ENCODE measurements around the gene MARK4. TPM values are rescaled to one million over a fixed set of nuclear protein-coding genes. Genes with fewer than 3 reads are reported as not detected.

MARK4 gene
- total RNA-seq (2022; extraction: Qiagen RNA extraction; ENCODE audit: low read depth) = 5.4 to 9.7 TPM (median 7.3 TPM) in 5 replicates

DNA sequence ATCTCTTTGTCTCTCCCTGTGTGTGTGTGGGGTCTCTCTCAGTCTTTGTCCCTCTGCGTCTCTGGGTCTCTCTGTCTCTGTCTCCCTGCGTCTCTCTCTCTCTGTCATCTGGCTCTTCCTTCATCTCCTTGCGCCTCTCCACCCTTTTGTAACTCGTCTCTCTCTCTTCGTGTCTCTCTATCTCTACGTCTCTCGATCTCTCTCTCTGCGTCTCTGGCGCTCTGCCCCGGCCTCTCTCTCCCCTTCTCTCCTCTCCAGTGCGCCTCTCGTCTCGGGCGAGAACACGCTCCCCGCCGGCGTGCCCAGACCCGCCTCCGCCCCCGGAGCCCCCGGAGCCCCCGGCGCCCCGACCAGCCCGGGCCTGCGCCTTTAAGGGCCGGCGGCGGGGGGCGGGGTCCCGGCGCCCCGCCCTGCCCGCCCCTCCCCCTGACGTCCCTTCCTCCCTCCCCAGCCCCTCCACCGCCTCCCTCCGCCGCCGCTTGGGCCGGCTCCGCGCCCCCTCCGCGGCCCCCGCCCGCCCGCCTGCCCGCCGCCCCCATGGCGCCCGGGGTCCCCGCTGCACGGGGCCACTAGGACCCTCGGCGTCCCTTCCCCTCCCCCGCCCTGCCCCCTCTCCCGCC, at the start of gene MARK4:
TSS of gene MARK4 (plus strand) at position 440 of the 620 bp plus-strand sequence. CDS start 318 bp downstream, outside the sequence.

GRCh38 chr19:45245334-45245787, 5.7 kb upstream of the MARK4 start, which contains the start of gene EXOC3L2:
EXOC3L2 (minus strand) TSS chr19:45245407; CDS start chr19:45239045, 6,362 bp downstream.

GRCh38 chr19:45322744-45323281, 71.7 kb downstream of the MARK4 start, which contains the start of gene CKM:
CKM (minus strand) TSS chr19:45322875; CDS start chr19:45319713, 3,162 bp downstream.

GRCh38 chr19:45340232-45340898, 89.3 kb downstream of the MARK4 start, which contains the start of gene KLC3:
KLC3 (plus strand) TSS chr19:45340750; CDS start chr19:45345542, 4,792 bp downstream.

Other genes starting within 250 kb of the MARK4 start
- 41.9 to 59.2 TPM (median 49.1 TPM) in 5 replicates for gene RELB, start 249.8 kb upstream of the MARK4 start, total RNA-seq (2022; extraction: Qiagen RNA extraction; ENCODE audit: low read depth)
- 54.6 to 69.9 TPM (median 62.3 TPM) in 5 replicates for gene CLASRP, start 212.2 kb upstream of the MARK4 start, total RNA-seq (2022; extraction: Qiagen RNA extraction; ENCODE audit: low read depth)
- gene ZNF296, start 174.8 kb upstream of the MARK4 start, total RNA-seq (2022; extraction: Qiagen RNA extraction; ENCODE audit: low read depth) = 6.6 to 9.2 TPM (median 7.7 TPM) in 5 replicates
- gene GEMIN7, start 172.0 kb upstream of the MARK4 start, total RNA-seq (2022; extraction: Qiagen RNA extraction; ENCODE audit: low read depth) = 83.7 to 92.7 TPM (median 88.0 TPM) in 5 replicates
- 19.5 to 31.8 TPM (median 29.7 TPM) in 5 replicates for gene PPP1R37, start 158.1 kb upstream of the MARK4 start, total RNA-seq (2022; extraction: Qiagen RNA extraction; ENCODE audit: low read depth)
- gene NKPD1, start 90.3 kb upstream of the MARK4 start, total RNA-seq (2022; extraction: Qiagen RNA extraction; ENCODE audit: low read depth) = 0.04 to 0.09 TPM (median 0.05 TPM) in 5 replicates
- 34.8 to 41.6 TPM (median 37.2 TPM) in 5 replicates for gene TRAPPC6A, start 73.0 kb upstream of the MARK4 start, total RNA-seq (2022; extraction: Qiagen RNA extraction; ENCODE audit: low read depth)
- gene BLOC1S3, start 72.5 kb upstream of the MARK4 start, total RNA-seq (2022; extraction: Qiagen RNA extraction; ENCODE audit: low read depth) = 11.6 to 15.2 TPM (median 13.4 TPM) in 5 replicates
- gene EXOC3L2, start 5.9 kb upstream of the MARK4 start, total RNA-seq (2022; extraction: Qiagen RNA extraction; ENCODE audit: low read depth) = 0.80 to 1.3 TPM (median 0.99 TPM) in 5 replicates
- gene CKM, start 71.6 kb downstream of the MARK4 start, total RNA-seq (2022; extraction: Qiagen RNA extraction; ENCODE audit: low read depth) = 0.11 TPM in 1 of 5 replicates, not detected in the others
- gene KLC3, start 89.5 kb downstream of the MARK4 start, total RNA-seq (2022; extraction: Qiagen RNA extraction; ENCODE audit: low read depth) = 0.50 to 0.83 TPM (median 0.54 TPM) in 5 replicates
- gene ERCC2, start 119.3 kb downstream of the MARK4 start, total RNA-seq (2022; extraction: Qiagen RNA extraction; ENCODE audit: low read depth) = 10.2 to 14.6 TPM (median 13.4 TPM) in 5 replicates
- 30.2 to 35.2 TPM (median 31.0 TPM) in 5 replicates for gene PPP1R13L, start 153.8 kb downstream of the MARK4 start, total RNA-seq (2022; extraction: Qiagen RNA extraction; ENCODE audit: low read depth)
- gene POLR1G, start 155.4 kb downstream of the MARK4 start, total RNA-seq (2022; extraction: Qiagen RNA extraction; ENCODE audit: low read depth) = 40.7 to 56.0 TPM (median 48.7 TPM) in 5 replicates
- 147 to 163 TPM (median 151 TPM) in 5 replicates for gene ERCC1, start 172.6 kb downstream of the MARK4 start, total RNA-seq (2022; extraction: Qiagen RNA extraction; ENCODE audit: low read depth)
- 15.1 to 22.9 TPM (median 18.9 TPM) in 5 replicates for gene FOSB, start 216.7 kb downstream of the MARK4 start, total RNA-seq (2022; extraction: Qiagen RNA extraction; ENCODE audit: low read depth)
- gene RTN2, start 245.8 kb downstream of the MARK4 start, total RNA-seq (2022; extraction: Qiagen RNA extraction; ENCODE audit: low read depth) = 9.4 to 11.8 TPM (median 10.4 TPM) in 5 replicates
- gene PPM1N, start 247.2 kb downstream of the MARK4 start, total RNA-seq (2022; extraction: Qiagen RNA extraction; ENCODE audit: low read depth) = 6.3 to 7.3 TPM (median 6.6 TPM) in 5 replicates